Neural progenitor cell (in vitro differentiated cells): Measurements from ENCODE around the gene GNA14. TPM values are rescaled to one million over a fixed set of nuclear protein-coding genes. Genes with fewer than 3 reads are reported as not detected.
"Not testable (repeated sequence)": the region's sequence is repeated elsewhere in the genome, so short reads cannot be mapped to it uniquely, and the experiment has no call there.

ENCODE experiments used
- DNase-seq: peaks from one replicate; pipeline ENCODE4 v3.0.0-alpha.2; 2016; ENCODE audit warnings: low spot score
- H2AFZ ChIP-seq: fragments of 200-600 bp; sonication (generic); replicated peaks from 2 replicates; pipeline ENCODE4 v1.6.1; 2016; ENCODE audit warnings: antibody characterized with exemption
- H3F3A ChIP-seq: fragments of 200-600 bp; sonication (generic); 2 replicates; pipeline ENCODE4 v1.6.1; 2016; ENCODE audit warnings: antibody characterized with exemption, low read depth
- H3K27ac ChIP-seq: fragments of 200-600 bp; sonication (generic); 2 replicates; pipeline ENCODE4 v1.5.1; 2016; ENCODE audit warnings: mild to moderate bottlenecking
- H3K27me3 ChIP-seq: fragments of 200-600 bp; sonication (generic); 2 replicates; pipeline ENCODE4 v1.6.1; 2016; ENCODE audit warnings: mild to moderate bottlenecking, moderate library complexity
- H3K36me3 ChIP-seq: fragments of 200-600 bp; sonication (generic); 2 replicates; pipeline ENCODE4 v1.5.1; 2016
- H3K4me1 ChIP-seq: fragments of 200-600 bp; sonication (generic); 2 replicates; pipeline ENCODE4 v1.6.1; 2016; ENCODE audit warnings: mixed run types
- H3K4me2 ChIP-seq: fragments of 200-600 bp; sonication (generic); 2 replicates; pipeline ENCODE4 v1.6.1; 2016
- H3K4me3 ChIP-seq: fragments of 200-600 bp; sonication (generic); 2 replicates; pipeline ENCODE4 v1.5.1; 2016
- H3K79me2 ChIP-seq: fragments of 200-600 bp; sonication (generic); 2 replicates; pipeline ENCODE4 v1.6.1; 2016; ENCODE audit warnings: low read depth
- H3K9ac ChIP-seq: fragments of 200-600 bp; sonication (generic); 2 replicates; pipeline ENCODE4 v1.6.1; 2016
- H3K9me3 ChIP-seq: fragments of 200-600 bp; sonication (generic); 2 replicates; pipeline ENCODE4 v1.5.1; 2016; ENCODE audit warnings: low read depth
- H4K20me1 ChIP-seq: fragments of 200-600 bp; sonication (generic); 2 replicates; pipeline ENCODE4 v1.6.1; 2016; ENCODE audit warnings: low read depth
- H3K27ac Mint-ChIP-seq: 3 replicates; pipeline ENCODE4 v1.8.0; 2021; ENCODE audit warnings: mixed read lengths
- H3K27me3 Mint-ChIP-seq: 2 replicates; pipeline ENCODE4 v1.8.0; 2022; ENCODE audit warnings: low read depth, mild to moderate bottlenecking, inconsistent platforms, moderate library complexity, mixed read lengths; ENCODE audit not compliant: insufficient read depth
- H3K36me3 Mint-ChIP-seq: 3 replicates; pipeline ENCODE4 v1.8.0; 2021; ENCODE audit warnings: mixed read lengths
- H3K4me1 Mint-ChIP-seq: 3 replicates; pipeline ENCODE4 v1.8.0; 2021; ENCODE audit warnings: mixed read lengths
- H3K4me3 Mint-ChIP-seq: 3 replicates; pipeline ENCODE4 v1.8.0; 2021; ENCODE audit warnings: mild to moderate bottlenecking, moderate library complexity, mixed read lengths
- H3K9me3 Mint-ChIP-seq: 3 replicates; pipeline ENCODE4 v1.8.0; 2020; ENCODE audit warnings: mixed read lengths
- EZH2 ChIP-seq: fragments of 200-600 bp; sonication (generic); IDR thresholded peaks from 2 replicates; pipeline ENCODE4 v1.6.1; 2017; ENCODE audit warnings: antibody characterized with exemption, mild to moderate bottlenecking, moderate library complexity
- EZH2phosphoT487 ChIP-seq: fragments of 200-600 bp; sonication (generic); IDR thresholded peaks from 2 replicates; pipeline ENCODE4 v1.6.1; 2017; ENCODE audit warnings: antibody characterized with exemption
- total RNA-seq: library from RNA; depleted of rRNA; stranded (reverse); fragments of >200 nt; gene quantifications from 2 replicates; pipeline ENCODE4 v1.2.3, GENCODE V29; 2015; ENCODE audit warnings: low replicate concordance
- TF ChIP-seq, protein P1 (sequence below): fragments of 200-600 bp; sonication (generic); IDR thresholded peaks from 2 replicates; pipeline ENCODE4 v1.5.1; 2017; ENCODE audit warnings: antibody characterized with exemption, mild to moderate bottlenecking

GNA14 gene
- total RNA-seq, 1 donor from 2014 or later, result not detected

DNA sequence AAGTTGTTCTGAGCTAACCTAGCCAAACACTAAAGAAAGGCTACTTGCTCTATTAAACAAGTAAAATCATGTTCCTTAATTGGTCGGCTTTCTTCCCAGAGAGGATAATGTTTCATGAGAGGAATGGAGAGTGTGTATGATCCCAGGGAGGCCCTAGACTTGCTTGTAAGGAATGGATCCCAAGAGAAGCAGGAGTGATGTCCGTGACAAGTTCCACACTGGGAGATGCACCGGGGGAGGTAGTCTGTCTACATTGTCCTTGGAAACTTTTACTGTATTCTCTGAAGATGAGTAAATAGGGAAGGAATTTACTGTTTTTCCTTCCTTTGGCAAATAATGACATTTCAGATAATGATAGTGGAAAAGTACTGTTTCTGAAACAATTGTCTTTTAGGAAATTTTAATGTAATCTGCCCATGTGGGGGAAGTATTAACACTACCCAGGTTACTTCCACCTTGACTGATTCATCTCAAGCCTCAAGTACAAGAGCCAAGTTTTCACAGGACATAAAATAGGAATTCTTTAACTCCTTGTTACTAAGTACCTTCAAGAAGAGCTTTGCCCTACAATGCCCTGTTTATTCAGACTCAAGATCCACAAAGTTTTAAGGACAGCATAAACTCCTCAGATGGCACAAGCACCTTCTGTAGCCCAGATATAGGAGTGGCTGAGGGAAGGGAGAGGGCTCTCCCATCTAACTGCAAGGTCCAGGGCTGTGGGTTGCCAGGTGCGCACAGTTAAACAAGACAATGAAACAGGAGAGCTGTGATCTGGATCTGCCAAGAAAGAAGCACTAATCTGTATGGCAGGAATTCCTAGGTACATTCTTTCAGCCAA lies 152.1 kb downstream of the GNA14 start:
- H4K20me1 ChIP-seq, result no peaks in the 10 kb centered on the region
- peaks cover 4% of the 10 kb centered on the region for H3K4me1 Mint-ChIP-seq
- H3K9ac ChIP-seq, result no peak overlapping the region
- no peaks in the 10 kb centered on the region for H3K27me3 ChIP-seq
- H3K4me2 ChIP-seq, result no peak overlapping the region
- no peaks in the 10 kb centered on the region for H3K4me1 ChIP-seq
- no peak overlapping the region for H3K27ac ChIP-seq
- H2AFZ ChIP-seq, result no peak overlapping the region
- no peak overlapping the region for H3K4me3 ChIP-seq
- peaks cover 2% of the 10 kb centered on the region for H3K27me3 Mint-ChIP-seq
- no peaks in the 10 kb centered on the region for H3K36me3 ChIP-seq
- no peak for TF ChIP-seq EZH2phosphoT487
- no peak for TF ChIP-seq EZH2
- TF ChIP-seq, protein P1, sequence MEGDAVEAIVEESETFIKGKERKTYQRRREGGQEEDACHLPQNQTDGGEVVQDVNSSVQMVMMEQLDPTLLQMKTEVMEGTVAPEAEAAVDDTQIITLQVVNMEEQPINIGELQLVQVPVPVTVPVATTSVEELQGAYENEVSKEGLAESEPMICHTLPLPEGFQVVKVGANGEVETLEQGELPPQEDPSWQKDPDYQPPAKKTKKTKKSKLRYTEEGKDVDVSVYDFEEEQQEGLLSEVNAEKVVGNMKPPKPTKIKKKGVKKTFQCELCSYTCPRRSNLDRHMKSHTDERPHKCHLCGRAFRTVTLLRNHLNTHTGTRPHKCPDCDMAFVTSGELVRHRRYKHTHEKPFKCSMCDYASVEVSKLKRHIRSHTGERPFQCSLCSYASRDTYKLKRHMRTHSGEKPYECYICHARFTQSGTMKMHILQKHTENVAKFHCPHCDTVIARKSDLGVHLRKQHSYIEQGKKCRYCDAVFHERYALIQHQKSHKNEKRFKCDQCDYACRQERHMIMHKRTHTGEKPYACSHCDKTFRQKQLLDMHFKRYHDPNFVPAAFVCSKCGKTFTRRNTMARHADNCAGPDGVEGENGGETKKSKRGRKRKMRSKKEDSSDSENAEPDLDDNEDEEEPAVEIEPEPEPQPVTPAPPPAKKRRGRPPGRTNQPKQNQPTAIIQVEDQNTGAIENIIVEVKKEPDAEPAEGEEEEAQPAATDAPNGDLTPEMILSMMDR, result no peak
- no peaks in the 10 kb centered on the region for H3K79me2 ChIP-seq
- H3F3A ChIP-seq, result no peaks in the 10 kb centered on the region
- H3K27ac Mint-ChIP-seq, result no peak overlapping the region
- H3K36me3 Mint-ChIP-seq, result no peaks in the 10 kb centered on the region
- no peak for DNase-seq
- H3K9me3 ChIP-seq, result peaks cover 2% of the 10 kb centered on the region
- no peak overlapping the region for H3K4me3 Mint-ChIP-seq
- H3K9me3 Mint-ChIP-seq, result peaks cover 2% of the 10 kb centered on the region

DNA sequence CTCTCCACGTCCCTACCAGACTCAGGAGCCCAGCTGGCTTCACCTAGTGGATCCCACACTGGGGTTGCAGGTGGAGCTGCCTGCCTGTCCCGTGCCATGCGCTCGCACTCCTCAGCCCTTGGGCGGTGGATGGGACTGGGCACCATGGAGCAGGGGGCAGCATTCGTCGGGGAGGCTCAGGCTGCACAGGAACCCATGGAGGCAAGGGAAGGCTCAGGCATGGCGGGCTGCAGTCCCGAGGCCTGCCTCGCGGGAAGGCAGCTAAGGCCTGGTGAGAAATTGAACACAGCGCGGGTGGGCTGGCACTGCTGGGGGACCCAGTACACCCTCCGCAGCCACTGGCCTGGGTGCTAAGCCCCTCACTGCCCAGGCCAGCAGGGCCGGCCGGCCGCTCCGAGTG lies 157.8 kb downstream of the GNA14 start:
- H3K9ac ChIP-seq, H3K9me3 ChIP-seq, H4K20me1 ChIP-seq, H2AFZ ChIP-seq, H3K36me3 Mint-ChIP-seq, H3K4me3 Mint-ChIP-seq, H3K4me2 ChIP-seq, H3K27ac Mint-ChIP-seq, H3K4me1 Mint-ChIP-seq, H3K27me3 ChIP-seq, H3K36me3 ChIP-seq, H3K79me2 ChIP-seq, H3K27me3 Mint-ChIP-seq, H3F3A ChIP-seq, H3K27ac ChIP-seq, H3K4me3 ChIP-seq, DNase-seq, H3K4me1 ChIP-seq: not testable (repeated sequence)
- peaks cover 16% of the 10 kb centered on the region for H3K9me3 Mint-ChIP-seq

DNA sequence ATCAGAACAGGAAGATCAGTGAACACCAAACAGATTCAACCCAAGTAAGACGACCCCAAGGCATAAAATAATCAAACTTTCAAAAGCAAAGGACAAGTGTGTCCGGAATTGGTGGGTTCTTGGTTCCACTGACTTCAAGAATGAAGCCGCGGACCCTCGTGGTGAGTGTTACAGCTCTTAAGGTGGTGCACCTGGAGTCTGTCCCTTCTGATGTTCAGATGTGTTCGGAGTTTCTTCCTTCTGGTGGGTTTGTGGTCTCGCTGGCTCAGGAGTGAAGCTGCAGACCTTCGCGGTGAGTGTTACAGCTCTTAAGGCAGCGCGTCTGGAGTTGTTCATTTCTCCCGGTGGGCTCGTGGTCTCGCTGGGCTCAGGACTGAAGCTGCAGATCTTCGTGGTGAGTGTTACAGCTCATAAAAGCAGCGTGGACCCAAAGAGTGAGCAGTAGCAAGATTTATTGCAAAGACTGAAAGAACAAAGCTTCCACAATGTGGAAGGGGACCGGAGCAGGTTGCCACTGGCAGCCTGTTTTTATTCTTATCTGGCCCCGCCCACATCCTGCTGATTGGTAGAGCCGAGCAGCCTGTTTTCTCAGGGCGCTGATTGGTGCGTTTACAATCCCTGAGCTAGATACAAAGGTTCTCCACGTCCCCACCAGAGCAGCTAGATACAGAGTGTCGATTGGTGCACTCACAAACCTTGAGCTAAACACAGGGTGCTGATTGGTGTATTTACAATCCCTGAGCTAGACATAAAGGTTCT lies 158.5 kb downstream of the GNA14 start:
- not testable (repeated sequence) for H3K27ac ChIP-seq, H3K36me3 ChIP-seq, H3K27me3 ChIP-seq, H3K4me3 Mint-ChIP-seq, H3K9ac ChIP-seq, H3K4me3 ChIP-seq, H4K20me1 ChIP-seq, H3K79me2 ChIP-seq, DNase-seq, H3K4me2 ChIP-seq, H3K36me3 Mint-ChIP-seq, H3K9me3 ChIP-seq, H2AFZ ChIP-seq, H3F3A ChIP-seq, H3K27ac Mint-ChIP-seq, H3K4me1 Mint-ChIP-seq, H3K27me3 Mint-ChIP-seq, H3K4me1 ChIP-seq
- H3K9me3 Mint-ChIP-seq, result peaks cover 16% of the 10 kb centered on the region

DNA sequence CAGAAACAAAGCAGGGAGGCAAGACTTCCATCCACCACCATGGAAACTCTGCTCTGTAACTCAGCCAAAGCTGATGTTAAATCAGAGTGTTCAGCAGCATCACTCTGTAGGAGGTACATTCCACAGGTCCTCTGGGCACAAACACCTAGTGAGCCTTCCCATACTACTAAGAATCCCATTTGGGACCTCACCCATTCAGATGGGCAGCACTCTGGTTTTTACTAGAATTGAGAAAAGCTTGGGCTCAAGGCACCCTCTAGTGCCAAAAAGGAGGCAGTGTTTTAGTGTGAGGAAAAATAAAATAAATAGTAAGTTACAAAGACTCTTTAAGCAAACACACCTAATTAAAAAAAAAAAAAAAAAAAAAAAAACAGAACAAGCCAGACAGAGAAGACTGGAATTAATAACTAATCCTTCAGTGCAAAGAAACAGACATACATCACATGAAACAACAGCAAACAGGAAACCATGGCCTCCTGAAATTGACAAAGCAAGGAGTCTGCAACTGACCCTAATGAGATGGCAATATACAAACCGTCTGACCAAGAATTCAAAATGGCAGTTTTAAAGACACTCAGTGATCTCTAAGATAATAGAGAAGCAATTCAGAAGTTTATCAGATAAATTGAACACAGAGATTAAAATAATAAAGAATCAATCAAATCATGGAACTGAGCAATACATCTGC lies 159.5 kb downstream of the GNA14 start:
- Mint-ChIP-seq H3K4me3 (no peak overlapping the region), H3K9me3 (peaks cover 20% of the 10 kb centered on the region), H3K27ac (no peak overlapping the region), H3K27me3 (peaks cover 3% of the 10 kb centered on the region), H3K4me1 (no peaks in the 10 kb centered on the region), H3K36me3 (no peaks in the 10 kb centered on the region)
- no peak overlapping the region for H3K9ac ChIP-seq
- H3K79me2 ChIP-seq, result no peaks in the 10 kb centered on the region
- TF ChIP-seq, protein P1, result peak; percentile 62
- TF ChIP-seq EZH2phosphoT487 (no peak), EZH2 (no peak)
- H3K27ac ChIP-seq, result no peak overlapping the region
- no peak overlapping the region for H3K4me2 ChIP-seq
- H3K4me3 ChIP-seq, result no peak overlapping the region
- no peaks in the 10 kb centered on the region for H3K36me3 ChIP-seq
- peaks cover 4% of the 10 kb centered on the region for H3K9me3 ChIP-seq
- H2AFZ ChIP-seq, result peak overlapping the region; percentile 19
- peak; percentile 45 for DNase-seq
- no peaks in the 10 kb centered on the region for H3K4me1 ChIP-seq
- no peaks in the 10 kb centered on the region for H3K27me3 ChIP-seq
- no peaks in the 10 kb centered on the region for H3F3A ChIP-seq
- no peaks in the 10 kb centered on the region for H4K20me1 ChIP-seq
